Right ventricle myocardium inferior (tissue), 1 donor: Measurements from ENCODE around the gene PPP1R12C. TPM values are rescaled to one million over a fixed set of nuclear protein-coding genes. Genes with fewer than 3 reads are reported as not detected.
"Not testable (repeated sequence)": the region's sequence is repeated elsewhere in the genome, so short reads cannot be mapped to it uniquely, and the experiment has no call there.

ENCODE experiments used
- ATAC-seq: fragments of 200-7000 bp; cut with Tn5 transposase; one replicate; pipeline ENCODE4 v1.9.1; 2020; ENCODE audit warnings: mild to moderate bottlenecking, moderate library complexity
- DNase-seq: peaks from one replicate; pipeline ENCODE4 v3.0.0; 2021; ENCODE audit errors: missing footprints
- intact Hi-C: fragments of 100-400 bp; cut with DNase I; formaldehyde crosslinking; loops from one replicate; pipeline ENCODE4 v1.11.0; 2022
- long read RNA-seq: library from polyadenylated mRNA; unstranded; transcript quantifications from one replicate; pipeline ENCODE4 v2.0.0, GENCODE V29; 2021
- total RNA-seq: library from RNA; stranded (reverse); fragmentation: NEBNext Ultra II Directional; extraction: Animal tissue kit (Norgen Biotek cat#: 25700); gene quantifications from one replicate; pipeline ENCODE4 v1.2.1, GENCODE V29; 2021
- donor health status: DM: no; HTN: yes; CAD: no; lungs with severe emphysema.

Gene PPP1R12C
- total RNA-seq, result 140 TPM
- long read RNA-seq, transcript PPP1R12C-201 (22 exons, 2,924 nt), result major isoform, 5 of 102 reads
- long read RNA-seq, transcript PPP1R12C-209 (22 exons, 2,269 nt), result major isoform, 5 of 102 reads
- long read RNA-seq, partial matches to known transcripts, result 62 of 102 reads
- long read RNA-seq, other reads (novel, unspliced or antisense), result 29 of 102 reads

- DNase-seq (no peak), ATAC-seq (no peak)
- intact Hi-C loops, result loop anchor here (5.0 kb wide), 1 partner anchor 40 kb away; the partner anchor contains the start of gene TNNI3
Measured at GRCh38 chr19:55116859-55117662, at the start of gene PPP1R12C. Gene PPP1R12C, minus strand, starts transcription at chr19:55117637. Its CDS starts 94 bp downstream, at chr19:55117543.

GRCh38 chr19:55166530-55167268 is 49.3 kb upstream of the PPP1R12C start, which contains the start of gene DNAAF3:
Gene DNAAF3, minus strand, starts transcription at chr19:55166613. Its CDS starts 200 bp downstream, at chr19:55166413.
- ATAC-seq, result peak; percentile 98
- intact Hi-C loops, result no loop called here
- peak; percentile 91 for DNase-seq

GRCh38 chr19:55165952-55166529 is 48.6 kb upstream of the PPP1R12C start:
- ATAC-seq, result peak; percentile 63
- intact Hi-C loops, result no loop called here
- no peak for DNase-seq

- intact Hi-C loops, result loop anchor here (2.0 kb wide), 2 partner anchors 21 to 49 kb away; no protein-coding TSS in a partner anchor
- DNase-seq (no peak), ATAC-seq (no peak)
Measured at GRCh38 chr19:55161571-55162322, 44.3 kb upstream of the PPP1R12C start.

- intact Hi-C loops, result loop anchor here (2.0 kb wide), 2 partner anchors 20 to 50 kb away; no protein-coding TSS in a partner anchor
- DNase-seq (no peak), ATAC-seq (no peak)
Measured at GRCh38 chr19:55160986-55161365, 43.5 kb upstream of the PPP1R12C start.

- DNase-seq, result peak; percentile 91
- intact Hi-C loops, result loop anchor here (2.0 kb wide), 2 partner anchors 20 to 50 kb away; no protein-coding TSS in a partner anchor
- ATAC-seq, result peak; percentile 54
Measured at GRCh38 chr19:55160128-55160985, 42.9 kb upstream of the PPP1R12C start.

- intact Hi-C loops, result loop anchor here (5.0 kb wide), 1 partner anchor 42 kb away; the partner anchor contains the start of gene PPP1R12C
- ATAC-seq, result peak; percentile 78
Measured at GRCh38 chr19:55158848-55159749, 41.7 kb upstream of the PPP1R12C start.

GRCh38 chr19:55158423-55158822 is 41.0 kb upstream of the PPP1R12C start:
- intact Hi-C loops, result loop anchor here (5.0 kb wide), 1 partner anchor 41 kb away; the partner anchor contains the start of gene PPP1R12C
- no peak for DNase-seq
- no peak for ATAC-seq

More at GRCh38 chr19:55158848-55159749, 41.7 kb upstream of the PPP1R12C start:
- DNase-seq, result peak; percentile 84

- intact Hi-C loops, result loop anchor here (5.0 kb wide), 1 partner anchor 40 kb away; the partner anchor contains the start of gene PPP1R12C
- DNase-seq (no peak), ATAC-seq (peak; percentile 43)
Measured at GRCh38 chr19:55157064-55157908, 39.8 kb upstream of the PPP1R12C start, which contains the start of gene TNNI3. Gene TNNI3, minus strand, starts transcription at chr19:55157732. Its CDS starts 143 bp downstream, at chr19:55157589.

GRCh38 chr19:55156202-55157063 is 39.0 kb upstream of the PPP1R12C start:
- ATAC-seq (peak; percentile 42), DNase-seq (peak; percentile 76)
- intact Hi-C loops, result loop anchor here (5.0 kb wide), 1 partner anchor 39 kb away; the partner anchor contains the start of gene PPP1R12C

GRCh38 chr19:55155784-55156183 is 38.3 kb upstream of the PPP1R12C start:
- intact Hi-C loops, result loop anchor here (5.0 kb wide), 1 partner anchor 38 kb away; the partner anchor contains the start of gene PPP1R12C
- not testable (repeated sequence) for ATAC-seq

GRCh38 chr19:55153652-55154264 is 36.3 kb upstream of the PPP1R12C start:
- intact Hi-C loops, result no loop called here
- no peak for DNase-seq
- ATAC-seq, result no peak

More at GRCh38 chr19:55155784-55156183, 38.3 kb upstream of the PPP1R12C start:
- not testable (repeated sequence) for DNase-seq

GRCh38 chr19:55152017-55152416 is 34.6 kb upstream of the PPP1R12C start:
- intact Hi-C loops, result no loop called here
- DNase-seq (no peak), ATAC-seq (no peak)
